ENCODE measurements around the gene ZSWIM6. TPM values are rescaled to one million over a fixed set of nuclear protein-coding genes. Genes with fewer than 3 reads are reported as not detected.

Gene ZSWIM6
- total and polyA plus RNA-seq, 2 of the 4 experiments (the other 2 are of a cell fraction) = 10.8 to 14.1 TPM

DNA sequence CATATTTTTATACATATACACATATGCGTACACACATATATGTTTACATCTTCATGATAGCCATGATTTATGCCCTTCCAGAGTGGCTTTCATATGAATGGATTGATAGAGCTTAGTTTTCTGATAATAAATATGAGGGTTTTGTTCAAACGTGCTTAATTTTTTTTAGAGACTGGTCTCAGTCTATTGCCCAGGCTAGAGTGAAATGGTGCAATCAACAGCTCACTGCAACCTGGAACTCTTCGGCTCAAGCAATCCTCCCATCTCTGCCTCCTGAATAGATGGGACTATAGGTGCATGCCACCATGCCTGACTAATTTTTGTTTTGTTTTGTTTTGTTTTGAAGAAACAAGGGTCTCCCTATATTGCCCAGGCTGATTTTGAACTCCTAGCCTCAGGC is 48.6 kb upstream of the ZSWIM6 start:
- H3K9ac ChIP-seq (ENCODE audit: low read depth, low read length) = no peak overlapping the region
- ChIA-PET CTCF (no interaction called here), POLR2A (ENCODE audit: unreplicated experiment) (no interaction called here)
- TF ChIP-seq RCOR1 (IDR thresholded peaks at IDR 0.05; ENCODE audit: insufficient replicate concordance, low read length) = no peak
- intact Hi-C loops (cut with micrococcal nuclease) (no loop called here), dilution Hi-C loops (cut with HindIII; ENCODE audit: low sequenced_read_pairs, unreplicated experiment) (no loop called here), in situ Hi-C loops (cut with MboI; ENCODE audit: low sequenced_read_pairs) (no loop called here)
- no peak overlapping the region for H4K8ac ChIP-seq (ENCODE audit: low read depth in 2 of 2, low read length in 2 of 2)
- 0 out of 2 replicates have a peak, but pooled peaks cover 2% of the 10 kb centered on the region for H3K9me3 ChIP-seq (ENCODE audit: control insufficient read depth, insufficient read depth, low read length)
- H3K18ac ChIP-seq (ENCODE audit: low read depth, low read length) = no peak overlapping the region
- H3K9me1 ChIP-seq (ENCODE audit: insufficient read depth, low read length) = peaks cover 5% of the 10 kb centered on the region
- H3K4me2 ChIP-seq (ENCODE audit: low read depth, low read length) = no peak overlapping the region
- H3K14ac ChIP-seq (replicated peaks; ENCODE audit: low read depth, low read length) = no peak overlapping the region
- ATAC-seq (ENCODE audit: low read depth) = no peak
- H4K20me1 ChIP-seq (ENCODE audit: insufficient read depth, low read length) = no peaks in the 10 kb centered on the region
- no CpG with 5 or more reads among the region's 3 CpGs for WGBS, 2 experiments (ENCODE audit: extremely low coverage in 2 of 2, insufficient read length in 1 of 2)
- H4K5ac ChIP-seq (ENCODE audit: low read depth, low read length) = no peak overlapping the region
- no peak overlapping the region for H3K27ac ChIP-seq (ENCODE audit: insufficient read depth, low read length)
- no peak overlapping the region for H4K91ac ChIP-seq (ENCODE audit: insufficient read depth, low read depth, low read length)
- H2AK9ac ChIP-seq (replicated peaks; ENCODE audit: low read depth, low read length, poor library complexity) = no peak overlapping the region
- no peak overlapping the region for H3K56ac ChIP-seq (ENCODE audit: extremely low read depth, insufficient read depth, low read length)
- no peak overlapping the region for H3K4ac ChIP-seq (ENCODE audit: low read depth, low read length)
- no peak overlapping the region for H2AK5ac ChIP-seq (ENCODE audit: low read depth, low read length)
- H2BK15ac ChIP-seq (ENCODE audit: low read depth, low read length) = no peak overlapping the region
- H3K79me1 ChIP-seq (ENCODE audit: low read depth in 1 of 2, low read length in 2 of 2) = no peaks in the 10 kb centered on the region; a peak in 1 of 4 replicates
- H3K27me3 ChIP-seq (ENCODE audit: control insufficient read depth, insufficient read depth, low read length) = no peaks in the 10 kb centered on the region
- no peaks in the 10 kb centered on the region for H3K36me3 ChIP-seq (ENCODE audit: control insufficient read depth, insufficient read depth, low read length)
- no peak overlapping the region for H2AFZ ChIP-seq (replicated peaks; ENCODE audit: low read length, poor library complexity)
- no peak overlapping the region for H2BK120ac ChIP-seq (ENCODE audit: low read depth, low read length)
- no peak overlapping the region for H3K23ac ChIP-seq (ENCODE audit: low read depth, low read length)
- H3K4me3 ChIP-seq (ENCODE audit: insufficient read depth, low read depth, low read length) = no peak overlapping the region
- no peak for DNase-seq
- peaks cover 15% of the 10 kb centered on the region for H3K4me1 ChIP-seq (ENCODE audit: control insufficient read depth, insufficient read depth, low read length)
- no peak overlapping the region for H2BK20ac ChIP-seq (ENCODE audit: low read depth, low read length)
- no peak overlapping the region for H2BK5ac ChIP-seq (ENCODE audit: low read depth, low read length, poor library complexity, severe bottlenecking)
- BruUV-seq (replicated peaks) = no TSS peak
